ENCODE results near the gene BICC1.

BICC1 gene

GRCh38 chr10:58514111-58514770 lies 1.6 kb downstream of the BICC1 start:
- H3K27me3 ChIP-seq (ENCODE audit: insufficient read depth, poor library complexity, severe bottlenecking): peaks cover 23% of the 10 kb centered on the region
- TF ChIP-seq, protein P1, sequence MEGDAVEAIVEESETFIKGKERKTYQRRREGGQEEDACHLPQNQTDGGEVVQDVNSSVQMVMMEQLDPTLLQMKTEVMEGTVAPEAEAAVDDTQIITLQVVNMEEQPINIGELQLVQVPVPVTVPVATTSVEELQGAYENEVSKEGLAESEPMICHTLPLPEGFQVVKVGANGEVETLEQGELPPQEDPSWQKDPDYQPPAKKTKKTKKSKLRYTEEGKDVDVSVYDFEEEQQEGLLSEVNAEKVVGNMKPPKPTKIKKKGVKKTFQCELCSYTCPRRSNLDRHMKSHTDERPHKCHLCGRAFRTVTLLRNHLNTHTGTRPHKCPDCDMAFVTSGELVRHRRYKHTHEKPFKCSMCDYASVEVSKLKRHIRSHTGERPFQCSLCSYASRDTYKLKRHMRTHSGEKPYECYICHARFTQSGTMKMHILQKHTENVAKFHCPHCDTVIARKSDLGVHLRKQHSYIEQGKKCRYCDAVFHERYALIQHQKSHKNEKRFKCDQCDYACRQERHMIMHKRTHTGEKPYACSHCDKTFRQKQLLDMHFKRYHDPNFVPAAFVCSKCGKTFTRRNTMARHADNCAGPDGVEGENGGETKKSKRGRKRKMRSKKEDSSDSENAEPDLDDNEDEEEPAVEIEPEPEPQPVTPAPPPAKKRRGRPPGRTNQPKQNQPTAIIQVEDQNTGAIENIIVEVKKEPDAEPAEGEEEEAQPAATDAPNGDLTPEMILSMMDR (IDR thresholded peaks at IDR 0.05; ENCODE audit: insufficient read depth, low read length): no peak
- TF ChIP-seq SPI1 (IDR thresholded peaks at IDR 0.05; ENCODE audit: borderline replicate concordance, low read depth) (no peak), GABPA (IDR thresholded peaks at IDR 0.05; ENCODE audit: low read depth) (no peak), POLR2AphosphoS5 (IDR thresholded peaks at IDR 0.05; ENCODE audit: low read depth) (no peak)
- TF ChIP-seq, protein P2, sequence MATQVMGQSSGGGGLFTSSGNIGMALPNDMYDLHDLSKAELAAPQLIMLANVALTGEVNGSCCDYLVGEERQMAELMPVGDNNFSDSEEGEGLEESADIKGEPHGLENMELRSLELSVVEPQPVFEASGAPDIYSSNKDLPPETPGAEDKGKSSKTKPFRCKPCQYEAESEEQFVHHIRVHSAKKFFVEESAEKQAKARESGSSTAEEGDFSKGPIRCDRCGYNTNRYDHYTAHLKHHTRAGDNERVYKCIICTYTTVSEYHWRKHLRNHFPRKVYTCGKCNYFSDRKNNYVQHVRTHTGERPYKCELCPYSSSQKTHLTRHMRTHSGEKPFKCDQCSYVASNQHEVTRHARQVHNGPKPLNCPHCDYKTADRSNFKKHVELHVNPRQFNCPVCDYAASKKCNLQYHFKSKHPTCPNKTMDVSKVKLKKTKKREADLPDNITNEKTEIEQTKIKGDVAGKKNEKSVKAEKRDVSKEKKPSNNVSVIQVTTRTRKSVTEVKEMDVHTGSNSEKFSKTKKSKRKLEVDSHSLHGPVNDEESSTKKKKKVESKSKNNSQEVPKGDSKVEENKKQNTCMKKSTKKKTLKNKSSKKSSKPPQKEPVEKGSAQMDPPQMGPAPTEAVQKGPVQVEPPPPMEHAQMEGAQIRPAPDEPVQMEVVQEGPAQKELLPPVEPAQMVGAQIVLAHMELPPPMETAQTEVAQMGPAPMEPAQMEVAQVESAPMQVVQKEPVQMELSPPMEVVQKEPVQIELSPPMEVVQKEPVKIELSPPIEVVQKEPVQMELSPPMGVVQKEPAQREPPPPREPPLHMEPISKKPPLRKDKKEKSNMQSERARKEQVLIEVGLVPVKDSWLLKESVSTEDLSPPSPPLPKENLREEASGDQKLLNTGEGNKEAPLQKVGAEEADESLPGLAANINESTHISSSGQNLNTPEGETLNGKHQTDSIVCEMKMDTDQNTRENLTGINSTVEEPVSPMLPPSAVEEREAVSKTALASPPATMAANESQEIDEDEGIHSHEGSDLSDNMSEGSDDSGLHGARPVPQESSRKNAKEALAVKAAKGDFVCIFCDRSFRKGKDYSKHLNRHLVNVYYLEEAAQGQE (IDR thresholded peaks at IDR 0.05; ENCODE audit: insufficient replicate concordance, low read depth): no peak
- H3K27ac ChIP-seq (replicated peaks): no peak overlapping the region
- DNase-seq (ENCODE audit: low read depth in 1 of 2, low spot score in 1 of 2): no peak
- no peak overlapping the region for H3K4me3 ChIP-seq (replicated peaks; ENCODE audit: insufficient read depth, low read length)

DNA sequence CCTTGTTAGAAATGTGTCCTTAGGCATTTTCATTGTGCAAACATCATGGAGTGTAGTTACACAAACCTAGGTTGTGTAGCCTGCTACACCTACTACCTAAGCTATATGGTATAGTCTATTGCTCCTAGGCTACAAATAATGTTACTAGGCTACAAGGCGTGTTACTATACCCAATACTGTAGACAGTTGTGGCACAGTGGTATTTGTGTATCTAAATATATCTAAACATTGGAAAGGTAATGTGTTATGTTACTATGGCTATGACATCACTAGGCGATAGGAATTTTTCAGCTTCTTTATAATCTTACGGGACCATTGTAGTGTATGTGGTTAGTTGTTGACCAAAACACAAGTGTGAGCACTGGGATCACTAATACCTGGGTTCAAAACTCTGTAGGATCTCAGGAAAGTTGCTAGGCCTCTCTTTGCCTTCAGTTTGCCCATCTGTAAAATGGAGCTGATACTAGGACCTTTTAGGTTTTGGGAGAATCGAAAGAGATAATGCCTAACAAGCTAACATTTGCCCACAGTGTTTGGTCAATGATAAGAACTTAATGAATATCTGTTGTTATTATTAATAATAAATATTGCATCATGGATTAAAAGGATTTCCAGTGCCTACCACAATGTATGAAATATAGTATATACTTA lies 2.7 kb downstream of the BICC1 start:
- Histone ChIP-seq H3K27me3 (ENCODE audit: insufficient read depth, poor library complexity, severe bottlenecking) (peaks cover 22% of the 10 kb centered on the region), H3K4me3 (replicated peaks; ENCODE audit: insufficient read depth, low read length) (no peak overlapping the region), H3K27ac (replicated peaks) (no peak overlapping the region)
- DNase-seq (ENCODE audit: low read depth in 1 of 2, low spot score in 1 of 2): no peak
- TF ChIP-seq, protein P1 (IDR thresholded peaks at IDR 0.05; ENCODE audit: insufficient read depth, low read length): no peak
- TF ChIP-seq GABPA (IDR thresholded peaks at IDR 0.05; ENCODE audit: low read depth) (no peak), POLR2AphosphoS5 (IDR thresholded peaks at IDR 0.05; ENCODE audit: low read depth) (no peak), SPI1 (IDR thresholded peaks at IDR 0.05; ENCODE audit: borderline replicate concordance, low read depth) (no peak)
- TF ChIP-seq, protein P2 (IDR thresholded peaks at IDR 0.05; ENCODE audit: insufficient replicate concordance, low read depth): no peak

GRCh38 chr10:58516119-58516518 lies 3.4 kb downstream of the BICC1 start:
- DNase-seq (ENCODE audit: low read depth in 1 of 2, low spot score in 1 of 2): no peak
- peaks cover 15% of the 10 kb centered on the region for H3K27me3 ChIP-seq (ENCODE audit: insufficient read depth, poor library complexity, severe bottlenecking)
- H3K27ac ChIP-seq (replicated peaks): no peak overlapping the region
- TF ChIP-seq, protein P1 (IDR thresholded peaks at IDR 0.05; ENCODE audit: insufficient read depth, low read length): no peak
- no peak for TF ChIP-seq GABPA (IDR thresholded peaks at IDR 0.05; ENCODE audit: low read depth)
- no peak for TF ChIP-seq POLR2AphosphoS5 (IDR thresholded peaks at IDR 0.05; ENCODE audit: low read depth)
- no peak overlapping the region for H3K4me3 ChIP-seq (replicated peaks; ENCODE audit: insufficient read depth, low read length)

Measured in HL-60 (cell line).